HCT116 (cell line): ENCODE measurements around the gene CEMIP2. TPM values are rescaled to one million over a fixed set of nuclear protein-coding genes. Genes with fewer than 3 reads are reported as not detected.

Experiments used
- ATAC-seq: fragments of 200-7000 bp; cut with Tn5 transposase; 2 replicates; pipeline ENCODE4 v1.9.1; 2020; ENCODE audit warnings: mild to moderate bottlenecking, moderate library complexity
- BruUV-seq: library from RNA; stranded (reverse); fragments of 400-500 nt; replicated peaks from 2 replicates; lab custom pipeline; 2021; lab: Mats Ljungman, UMichigan
- CTCF ChIA-PET: fragments of 300-600 bp; sonication (Branson Sonifier 250); formaldehyde crosslinking; loops from one replicate; lab custom pipeline; 2021; ENCODE audit warnings: antibody characterized with exemption; lab: Charles Lee
- POLR2A ChIA-PET: fragments of 300-600, 350-600 bp; sonication (Branson Sonifier 250); formaldehyde crosslinking; loops from one replicate; lab custom pipeline; 2021; ENCODE audit warnings: antibody characterized with exemption; lab: Charles Lee
- RAD21 ChIA-PET, 2 experiments: fragments of 300-600 bp; sonication (Branson Sonifier 250); formaldehyde crosslinking; loops; one replicate each; lab custom pipeline; 2023; ENCODE audit warnings: low total read pairs in 2 of 2; ENCODE audit not compliant: uncharacterized antibody in 2 of 2, unreplicated experiment in 2 of 2, low non-redundant PET in 1 of 2; lab: Charles Lee
- DNase-seq: peaks from one replicate; pipeline ENCODE4 v3.0.0-alpha.2; 2010; ENCODE audit warnings: low read depth, low spot score
- H2AFZ ChIP-seq: fragments of 200-600 bp; shearing (Covaris generic), sonication (generic); 2 replicates; pipeline ENCODE4 v1.6.1; 2017; ENCODE audit warnings: low read depth, mixed run types, mixed read lengths, antibody characterized with exemption, low read length; ENCODE audit not compliant: poor library complexity, severe bottlenecking
- H3K27ac ChIP-seq: 2 replicates; pipeline ENCODE4 v1.5.1; 2012; ENCODE audit warnings: low read depth, low read length
- H3K27me3 ChIP-seq: fragments of 200-600 bp; sonication (generic); 2 replicates; pipeline ENCODE4 v1.6.1; 2016; ENCODE audit warnings: mixed run types, low read length, mixed read lengths; ENCODE audit not compliant: insufficient read depth
- H3K36me3 ChIP-seq, 2 experiments: fragments of 200-500 bp in 1 of 2; fragments of 200-600 bp in 1 of 2; sonication (Bioruptor generic) in 1 of 2; sonication (generic) in 1 of 2; 2 replicates each; pipeline versions ENCODE4 v1.5.1 to v1.6.1; 2014 to 2016; ENCODE audit warnings: low read length in 2 of 2, inconsistent platforms in 1 of 2, mixed read lengths in 1 of 2, mixed run types in 1 of 2; ENCODE audit not compliant: insufficient read depth in 2 of 2, control insufficient read depth in 1 of 2
- H3K4me1 ChIP-seq, 2 experiments: fragments of 200-600 bp in 1 of 2; sonication (generic) in 1 of 2; 2 replicates each; pipeline versions ENCODE4 v1.5.1 to v1.6.1; 2012 to 2017; ENCODE audit warnings: low read length in 2 of 2, inconsistent platforms in 1 of 2, mild to moderate bottlenecking in 1 of 2, mixed read lengths in 1 of 2, mixed run types in 1 of 2, moderate library complexity in 1 of 2; ENCODE audit not compliant: insufficient read depth in 2 of 2, control insufficient read depth in 1 of 2
- H3K4me2 ChIP-seq: fragments of 200-600 bp; sonication (generic); 2 replicates; pipeline ENCODE4 v1.6.1; 2017; ENCODE audit warnings: mixed run types, low read length, mixed read lengths
- H3K4me3 ChIP-seq, 2 experiments: fragments of 200-600 bp in 1 of 2; sonication (generic) in 1 of 2; replicated peaks in 1 of 2; 2 replicates each; pipeline ENCODE4 v1.5.1; 2011 to 2016; ENCODE audit warnings: low read length in 2 of 2, control low read depth in 1 of 2, low read depth in 1 of 2, mild to moderate bottlenecking in 1 of 2, mixed read lengths in 1 of 2, mixed run types in 1 of 2
- H3K79me2 ChIP-seq: fragments of 200-600 bp; sonication (generic); 2 replicates; pipeline ENCODE4 v1.6.1; 2017; ENCODE audit warnings: mild to moderate bottlenecking, mixed run types, low read length, moderate library complexity, mixed read lengths; ENCODE audit not compliant: insufficient read depth
- H3K9ac ChIP-seq: fragments of 200-600 bp; sonication (generic); 2 replicates; pipeline ENCODE4 v1.6.1; 2016; ENCODE audit warnings: low read length, mixed read lengths
- H3K9me2 ChIP-seq: fragments of 200-600 bp; sonication (generic), shearing (Covaris generic); 2 replicates; pipeline ENCODE4 v1.6.1; 2017; ENCODE audit warnings: mixed run types, mild to moderate bottlenecking, moderate library complexity; ENCODE audit not compliant: insufficient read depth
- H3K9me3 ChIP-seq, 2 experiments: fragments of 200-500 bp in 1 of 2; fragments of 200-600 bp in 1 of 2; sonication (Bioruptor generic) in 1 of 2; sonication (generic) in 1 of 2; 2 replicates each; pipeline ENCODE4 v1.6.1; 2014 to 2017; ENCODE audit warnings: low read length in 2 of 2, mixed read lengths in 2 of 2, inconsistent platforms in 1 of 2, low read depth in 1 of 2, mild to moderate bottlenecking in 1 of 2, mixed run types in 1 of 2, moderate library complexity in 1 of 2; ENCODE audit not compliant: control insufficient read depth in 1 of 2, insufficient read depth in 1 of 2
- H4K20me1 ChIP-seq: fragments of 200-600 bp; sonication (generic), shearing (Covaris generic); 2 replicates; pipeline ENCODE4 v1.6.1; 2017; ENCODE audit warnings: mixed run types, mild to moderate bottlenecking, moderate library complexity; ENCODE audit not compliant: insufficient read depth
- ATF3 ChIP-seq: IDR thresholded peaks from 2 replicates; pipeline ENCODE4 v1.6.1; 2012
- CBX3 ChIP-seq: IDR thresholded peaks from 2 replicates; pipeline ENCODE4 v1.6.1; 2012; ENCODE audit warnings: low read depth
- EGR1 ChIP-seq: IDR thresholded peaks from 2 replicates; pipeline ENCODE4 v1.6.1; 2012; ENCODE audit warnings: low read depth
- ELF1 ChIP-seq: IDR thresholded peaks from 2 replicates; pipeline ENCODE4 v1.6.1; 2012; ENCODE audit warnings: low read depth, borderline replicate concordance
- EZH2 ChIP-seq: fragments of 200-600 bp; sonication (generic); IDR thresholded peaks from 2 replicates; pipeline ENCODE4 v1.6.1; 2017; ENCODE audit warnings: antibody characterized with exemption, mixed run types
- EZH2phosphoT487 ChIP-seq: fragments of 200-600 bp; IDR thresholded peaks from 2 replicates; pipeline ENCODE4 v1.6.1; 2018; ENCODE audit warnings: antibody characterized with exemption, borderline replicate concordance
- FOSL1 ChIP-seq: IDR thresholded peaks from 2 replicates; pipeline ENCODE4 v1.6.1; 2012; ENCODE audit warnings: low read depth
- JUND ChIP-seq: IDR thresholded peaks from 2 replicates; pipeline ENCODE4 v1.6.1; 2012
- MAX ChIP-seq: IDR thresholded peaks from 2 replicates; pipeline ENCODE4 v1.6.1; 2012
- POLR2A ChIP-seq: IDR thresholded peaks from 2 replicates; pipeline ENCODE4 v1.7.0; 2011; ENCODE audit warnings: borderline replicate concordance; ENCODE audit not compliant: insufficient read depth, insufficient read length; ENCODE audit errors: extremely low read depth
- POLR2AphosphoS5 ChIP-seq: IDR thresholded peaks from 2 replicates; pipeline ENCODE4 v1.6.1; 2011; ENCODE audit warnings: mild to moderate bottlenecking, low read depth, low read length, moderate library complexity
- SIN3A ChIP-seq: IDR thresholded peaks from 2 replicates; pipeline ENCODE4 v1.6.1; 2012; ENCODE audit warnings: low read depth
- SP1 ChIP-seq: IDR thresholded peaks from 2 replicates; pipeline ENCODE4 v1.6.1; 2012; ENCODE audit warnings: low read depth
- SRF ChIP-seq: IDR thresholded peaks from 2 replicates; pipeline ENCODE4 v1.6.1; 2012; ENCODE audit warnings: low read depth
- TCF7L2 ChIP-seq: IDR thresholded peaks from 2 replicates; pipeline ENCODE4 v1.7.0; 2011; ENCODE audit warnings: borderline replicate concordance, inconsistent platforms; ENCODE audit not compliant: insufficient read depth, insufficient read length; ENCODE audit errors: extremely low read depth
- YY1 ChIP-seq: IDR thresholded peaks from 2 replicates; pipeline ENCODE4 v1.6.1; 2011; ENCODE audit warnings: low read length, low read depth, moderate library complexity, mild to moderate bottlenecking; ENCODE audit not compliant: insufficient replicate concordance; ENCODE audit errors: extremely low read depth
- ZBTB33 ChIP-seq: IDR thresholded peaks from 2 replicates; pipeline ENCODE4 v1.6.1; 2011; ENCODE audit warnings: mild to moderate bottlenecking, low read length, moderate library complexity; ENCODE audit not compliant: insufficient replicate concordance; ENCODE audit errors: extremely low read depth
- ZNF274 ChIP-seq: fragments of 200-500 bp; sonication (Bioruptor generic); IDR thresholded peaks from 2 replicates; pipeline ENCODE4 v1.6.1; 2014; ENCODE audit warnings: mild to moderate bottlenecking, low read depth, low read length, inconsistent platforms
- intact Hi-C: fragments of 100-400 bp; cut with micrococcal nuclease; formaldehyde crosslinking; loops from 2 replicates; pipeline ENCODE4 v1.10.0; 2022
- total RNA-seq: library from RNA; stranded (reverse); gene quantifications from one replicate; pipeline ENCODE4 v1.2.1, GENCODE V29; 2021; ENCODE audit not compliant: unreplicated experiment

Gene CEMIP2
- total RNA-seq, 1 experiment from 2014 or later: 14.3 TPM

- CTCF ChIA-PET: no interaction called here
- no peak overlapping the region for H2AFZ ChIP-seq
- no peaks in the 10 kb centered on the region for H3K79me2 ChIP-seq
- no peak for ATAC-seq
- H3K9me2 ChIP-seq: no peaks in the 10 kb centered on the region
- no peaks in the 10 kb centered on the region for H4K20me1 ChIP-seq
- H3K27ac ChIP-seq: no peak overlapping the region
- no peaks in the 10 kb centered on the region for H3K36me3 ChIP-seq
- POLR2A ChIA-PET: no interaction called here
- H3K27me3 ChIP-seq: no peaks in the 10 kb centered on the region
- no peak overlapping the region for H3K4me2 ChIP-seq
- TF ChIP-seq EGR1 (no peak), MAX (no peak), TCF7L2 (no peak), EZH2phosphoT487 (no peak), SIN3A (no peak), SP1 (no peak), JUND (no peak), CBX3 (no peak), POLR2A (no peak), FOSL1 (no peak), ATF3 (no peak), ZBTB33 (no peak), POLR2AphosphoS5 (no peak), ELF1 (no peak), YY1 (no peak), ZNF274 (no peak), EZH2 (no peak), SRF (no peak)
- no TSS peak for BruUV-seq
- intact Hi-C loops: loop anchor here (5.0 kb wide), 1 partner anchor 177 kb away; no protein-coding TSS in a partner anchor
- no peaks in the 10 kb centered on the region for H3K9me3 ChIP-seq
- RAD21 ChIA-PET: no interaction called here
- no peak overlapping the region for H3K4me3 ChIP-seq
- DNase-seq: no peak
- no peak overlapping the region for H3K9ac ChIP-seq
- H3K4me1 ChIP-seq: no peaks in the 10 kb centered on the region
These were observed 26.9 kb upstream of the CEMIP2 start for GRCh38 chr9:71795097-71795813.
